IPS DF 4.7 (cell line): ENCODE data around the gene GAPT.

Experiments
- DNase-seq: peaks from one replicate; pipeline ENCODE4 v3.0.0-alpha.2; 2013; ENCODE audit warnings: low spot score; ENCODE audit errors: extremely low read depth

GAPT gene

GRCh38 chr5:58460732-58461286, 30.4 kb upstream of the GAPT start:
- peak; percentile 69 for DNase-seq

- no peak for DNase-seq
Measured at GRCh38 chr5:58462154-58462553, 29.1 kb upstream of the GAPT start.

- no peak for DNase-seq
Measured at GRCh38 chr5:58462623-58463230, 28.5 kb upstream of the GAPT start.

- no peak for DNase-seq
Measured at GRCh38 chr5:58466939-58467338, 24.3 kb upstream of the GAPT start.

- no peak for DNase-seq
Measured at GRCh38 chr5:58469896-58470295, 21.3 kb upstream of the GAPT start.

GRCh38 chr5:58475404-58475803, 15.8 kb upstream of the GAPT start:
- no peak for DNase-seq

- no peak for DNase-seq
Measured at GRCh38 chr5:58477760-58478376, 13.4 kb upstream of the GAPT start.

GRCh38 chr5:58481066-58481676, 10.1 kb upstream of the GAPT start:
- DNase-seq = no peak

- DNase-seq = no peak
Measured at GRCh38 chr5:58481828-58482227, 9.4 kb upstream of the GAPT start.

- DNase-seq = no peak
Measured at GRCh38 chr5:58482536-58482935, 8.7 kb upstream of the GAPT start.

GRCh38 chr5:58484505-58484904, 6.7 kb upstream of the GAPT start:
- no peak for DNase-seq

GRCh38 chr5:58486290-58486689, 4.9 kb upstream of the GAPT start:
- no peak for DNase-seq

- DNase-seq = no peak
Measured at GRCh38 chr5:58490402-58491050, 709 bp upstream of the GAPT start.

- DNase-seq = no peak
Measured at GRCh38 chr5:58493141-58493540, 1.9 kb downstream of the GAPT start.

GRCh38 chr5:58496488-58496887, 5.3 kb downstream of the GAPT start:
- no peak for DNase-seq

GRCh38 chr5:58497386-58497785, 6.2 kb downstream of the GAPT start:
- DNase-seq = no peak

- no peak for DNase-seq
Measured at GRCh38 chr5:58497921-58498320, 6.7 kb downstream of the GAPT start.

GRCh38 chr5:58498340-58498942, 7.2 kb downstream of the GAPT start:
- DNase-seq = no peak

GRCh38 chr5:58499231-58499630, 8.0 kb downstream of the GAPT start:
- DNase-seq = no peak

GRCh38 chr5:58499941-58500340, 8.7 kb downstream of the GAPT start:
- DNase-seq = no peak

GRCh38 chr5:58501778-58502417, 10.7 kb downstream of the GAPT start:
- DNase-seq = no peak
